ENCODE measurements around the gene PHF13. TPM values are rescaled to one million over a fixed set of nuclear protein-coding genes. Genes with fewer than 3 reads are reported as not detected.

Gene PHF13
- total and polyA plus RNA-seq, 12 donors = 3.7 to 12.2 (median 7.6) TPM

GRCh38 chr1:6578624-6579373, 34.7 kb upstream of the PHF13 start:
- DNase-seq = no peak
- ATAC-seq = no peak
- H3K4me3 ChIP-seq = peak overlapping the region in 7 of 10 donors; percentile 86 to 98 (median 89)
- H3K9me3 ChIP-seq = no peaks in the 10 kb centered on the region
- H3K4me1 ChIP-seq = peaks cover 18 to 44% (median 40%) of the 10 kb centered on the region in 9 donors
- 87 to 92% methylated on average over 14 of the region's 14 CpGs for WGBS, 2 donors
- TF ChIP-seq, protein P1, sequence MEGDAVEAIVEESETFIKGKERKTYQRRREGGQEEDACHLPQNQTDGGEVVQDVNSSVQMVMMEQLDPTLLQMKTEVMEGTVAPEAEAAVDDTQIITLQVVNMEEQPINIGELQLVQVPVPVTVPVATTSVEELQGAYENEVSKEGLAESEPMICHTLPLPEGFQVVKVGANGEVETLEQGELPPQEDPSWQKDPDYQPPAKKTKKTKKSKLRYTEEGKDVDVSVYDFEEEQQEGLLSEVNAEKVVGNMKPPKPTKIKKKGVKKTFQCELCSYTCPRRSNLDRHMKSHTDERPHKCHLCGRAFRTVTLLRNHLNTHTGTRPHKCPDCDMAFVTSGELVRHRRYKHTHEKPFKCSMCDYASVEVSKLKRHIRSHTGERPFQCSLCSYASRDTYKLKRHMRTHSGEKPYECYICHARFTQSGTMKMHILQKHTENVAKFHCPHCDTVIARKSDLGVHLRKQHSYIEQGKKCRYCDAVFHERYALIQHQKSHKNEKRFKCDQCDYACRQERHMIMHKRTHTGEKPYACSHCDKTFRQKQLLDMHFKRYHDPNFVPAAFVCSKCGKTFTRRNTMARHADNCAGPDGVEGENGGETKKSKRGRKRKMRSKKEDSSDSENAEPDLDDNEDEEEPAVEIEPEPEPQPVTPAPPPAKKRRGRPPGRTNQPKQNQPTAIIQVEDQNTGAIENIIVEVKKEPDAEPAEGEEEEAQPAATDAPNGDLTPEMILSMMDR (IDR thresholded peaks at IDR 0.05) = no peak
- intact Hi-C loops (cut with DNase I) = loop anchor here in 3 of 10 donors (1.0 to 2.0 kb wide), 2 partner anchors 24 kb away; partner anchors contain the start of genes NOL9 (in 3 of the 3) and TAS1R1 (in 1 of the 3)
- peaks cover 0 to 14% (median 0%) of the 10 kb centered on the region in 9 donors for H3K36me3 ChIP-seq
- H3K27ac ChIP-seq = peak overlapping the region; percentile 68 to 97 (median 94)
- no peaks in the 10 kb centered on the region for H3K27me3 ChIP-seq

- TF ChIP-seq, protein P1 (IDR thresholded peaks at IDR 0.05) = no peak
- H3K27me3 ChIP-seq = no peaks in the 10 kb centered on the region
- intact Hi-C loops (cut with DNase I) = loop anchor here in 3 of 10 donors (1.0 to 2.0 kb wide), 3 partner anchors 21 to 25 kb away; partner anchors contain the start of genes NOL9 (in 3 of the 3) and TAS1R1 (in 1 of the 3)
- H3K4me3 ChIP-seq = peak within 1 kb of the TSS; percentile 78 to 98 (median 89)
- ATAC-seq = peak; percentile 95 to 99 (median 98)
- peak; percentile 99 to 100 for DNase-seq
- peaks cover 0 to 14% (median 0%) of the 10 kb centered on the region in 9 donors for H3K36me3 ChIP-seq
- H3K9me3 ChIP-seq = no peaks in the 10 kb centered on the region
- 12 to 13% methylated on average over 58 of the region's 58 CpGs for WGBS, 2 donors
- peaks cover 18 to 50% (median 40%) of the 10 kb centered on the region in 9 donors for H3K4me1 ChIP-seq
- H3K27ac ChIP-seq = peak within 1 kb of the TSS; percentile 68 to 97 (median 94)
These were observed 34.0 kb upstream of the PHF13 start, which contains the start of gene ZBTB48 for GRCh38 chr1:6579374-6580118. TSS of gene ZBTB48 (plus strand) at chr1:6579994. CDS start at chr1:6580610, 616 bp downstream.

GRCh38 chr1:6580119-6580592, 33.4 kb upstream of the PHF13 start:
- intact Hi-C loops (cut with DNase I) = loop anchor here in 1 of 10 donors (2.0 kb wide), 1 partner anchor 21 kb away; no protein-coding TSS in a partner anchor
- WGBS, 2 donors = 0 to 1% methylated on average over 20 to 30 of the region's 30 CpGs
- Histone ChIP-seq H3K27ac (peak overlapping the region; percentile 68 to 97 (median 94)), H3K9me3 (no peaks in the 10 kb centered on the region), H3K36me3 (peaks cover 0 to 14% (median 0%) of the 10 kb centered on the region in 9 donors), H3K4me3 (peak overlapping the region; percentile 78 to 98 (median 89)), H3K4me1 (peaks cover 18 to 54% (median 40%) of the 10 kb centered on the region in 9 donors), H3K27me3 (no peaks in the 10 kb centered on the region)
- DNase-seq (no peak), ATAC-seq (peak in 4 of 8 donors; percentile 1 to 10 (median 5))
- TF ChIP-seq, protein P1 (IDR thresholded peaks at IDR 0.05) = no peak
